Measurements from ENCODE around the gene GOLGA8T.
"Not testable (repeated sequence)": the region's sequence is repeated elsewhere in the genome, so short reads cannot be mapped to it uniquely, and the experiment has no call there.

GRCh38 chr15:30179814-30180213 is 45.0 kb downstream of the GOLGA8T start:
- TF ChIP-seq CTCF, POLR2AphosphoS5 (IDR thresholded peaks at IDR 0.05): not testable (repeated sequence)

Measured in upper lobe of left lung (tissue), 4 donors.